ENCODE data around the gene GALNT9.

- TF ChIP-seq POLR2A (IDR thresholded peaks at IDR 0.05) = no peak
- no peak for TF ChIP-seq CTCF (IDR thresholded peaks at IDR 0.05)
- no peak for TF ChIP-seq EP300 (IDR thresholded peaks at IDR 0.05)
These were observed 128.6 kb downstream of the GALNT9 start for GRCh38 chr12:132200800-132201199.

Measured in sigmoid colon (tissue), 4 donors.